ENCODE results near the gene HAPSTR1.

Gene HAPSTR1

DNA sequence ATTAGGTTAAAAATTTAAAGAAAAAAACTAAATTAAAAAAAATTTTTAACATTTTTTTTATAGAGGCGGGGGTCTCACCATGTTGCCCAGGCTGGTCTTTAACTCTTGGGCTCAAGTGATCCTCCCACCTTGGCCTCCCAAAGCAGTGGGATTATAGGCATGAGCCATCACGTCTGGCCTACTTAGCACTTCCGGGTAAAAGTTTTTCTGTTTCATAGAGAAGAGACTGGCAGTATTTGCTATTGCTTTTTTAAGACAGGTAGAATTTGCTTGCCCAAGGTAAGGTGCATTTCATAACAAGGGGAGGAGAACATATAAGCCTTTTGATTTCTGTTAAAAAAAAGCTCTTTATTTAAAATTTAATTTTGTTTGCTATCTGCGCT is 12.0 kb upstream of the HAPSTR1 start:
- no peaks in the 10 kb centered on the region for H3K27me3 ChIP-seq (replicated peaks; ENCODE audit: insufficient read depth, low read length)
- no peaks in the 10 kb centered on the region for H3K79me2 ChIP-seq (ENCODE audit: low read length)
- H3K4me3 ChIP-seq (ENCODE audit: low read length): no peak overlapping the region
- H3F3A ChIP-seq (ENCODE audit: insufficient read depth, low read length): peaks cover 30% of the 10 kb centered on the region
- H3K36me3 ChIP-seq (replicated peaks; ENCODE audit: insufficient read depth, low read length): no peaks in the 10 kb centered on the region
- H3K4me2 ChIP-seq (ENCODE audit: low read depth, low read length): no peak overlapping the region
- H3K9me2 ChIP-seq (replicated peaks; ENCODE audit: insufficient read depth, low read length): no peaks in the 10 kb centered on the region
- TF ChIP-seq EZH2 (optimal IDR thresholded peaks at IDR 0.05; ENCODE audit: low read depth, low read length) (no peak), EZH2phosphoT487 (IDR thresholded peaks at IDR 0.05; ENCODE audit: low read length) (no peak)
- TF ChIP-seq, protein P1, sequence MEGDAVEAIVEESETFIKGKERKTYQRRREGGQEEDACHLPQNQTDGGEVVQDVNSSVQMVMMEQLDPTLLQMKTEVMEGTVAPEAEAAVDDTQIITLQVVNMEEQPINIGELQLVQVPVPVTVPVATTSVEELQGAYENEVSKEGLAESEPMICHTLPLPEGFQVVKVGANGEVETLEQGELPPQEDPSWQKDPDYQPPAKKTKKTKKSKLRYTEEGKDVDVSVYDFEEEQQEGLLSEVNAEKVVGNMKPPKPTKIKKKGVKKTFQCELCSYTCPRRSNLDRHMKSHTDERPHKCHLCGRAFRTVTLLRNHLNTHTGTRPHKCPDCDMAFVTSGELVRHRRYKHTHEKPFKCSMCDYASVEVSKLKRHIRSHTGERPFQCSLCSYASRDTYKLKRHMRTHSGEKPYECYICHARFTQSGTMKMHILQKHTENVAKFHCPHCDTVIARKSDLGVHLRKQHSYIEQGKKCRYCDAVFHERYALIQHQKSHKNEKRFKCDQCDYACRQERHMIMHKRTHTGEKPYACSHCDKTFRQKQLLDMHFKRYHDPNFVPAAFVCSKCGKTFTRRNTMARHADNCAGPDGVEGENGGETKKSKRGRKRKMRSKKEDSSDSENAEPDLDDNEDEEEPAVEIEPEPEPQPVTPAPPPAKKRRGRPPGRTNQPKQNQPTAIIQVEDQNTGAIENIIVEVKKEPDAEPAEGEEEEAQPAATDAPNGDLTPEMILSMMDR (IDR thresholded peaks at IDR 0.05; ENCODE audit: low read length): no peak
- no peak overlapping the region for H3K27ac ChIP-seq (ENCODE audit: low read length)
- H3K9ac ChIP-seq (ENCODE audit: low read length): no peak overlapping the region
- no peak for DNase-seq
- H3K4me1 ChIP-seq (ENCODE audit: low read length): peaks cover 33% of the 10 kb centered on the region
- H4K20me1 ChIP-seq (ENCODE audit: insufficient read depth, low read length): no peaks in the 10 kb centered on the region
- H2AFZ ChIP-seq (ENCODE audit: low read length): no peak overlapping the region
- H3K9me3 ChIP-seq (replicated peaks; ENCODE audit: insufficient read depth, low read length): no peaks in the 10 kb centered on the region

DNA sequence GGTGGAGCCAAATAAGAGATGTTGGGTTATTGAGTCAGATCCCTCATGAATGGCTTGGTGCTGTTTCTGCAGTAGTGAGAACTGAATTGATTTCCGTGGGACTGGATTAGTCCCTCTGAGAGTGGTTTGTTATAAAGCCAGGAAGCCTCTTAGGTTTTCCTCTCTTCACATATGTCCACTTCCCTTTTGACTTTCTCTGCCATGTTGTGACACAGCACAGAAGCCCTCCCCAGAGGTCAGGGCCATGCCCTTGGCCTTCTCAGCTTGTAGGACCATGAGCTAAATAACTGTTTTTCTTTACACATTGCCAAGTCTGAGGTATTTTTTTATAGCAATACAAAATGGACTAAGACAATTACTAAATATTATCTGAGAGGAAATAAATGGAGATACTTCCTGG is 10.3 kb upstream of the HAPSTR1 start:
- no peak for DNase-seq
- Histone ChIP-seq H2AFZ (ENCODE audit: low read length) (no peak overlapping the region), H3K9me3 (replicated peaks; ENCODE audit: insufficient read depth, low read length) (no peaks in the 10 kb centered on the region), H3F3A (ENCODE audit: insufficient read depth, low read length) (peaks cover 26% of the 10 kb centered on the region), H3K79me2 (ENCODE audit: low read length) (no peaks in the 10 kb centered on the region), H3K27me3 (replicated peaks; ENCODE audit: insufficient read depth, low read length) (no peaks in the 10 kb centered on the region), H3K4me1 (ENCODE audit: low read length) (peaks cover 27% of the 10 kb centered on the region), H3K4me2 (ENCODE audit: low read depth, low read length) (no peak overlapping the region), H3K9me2 (replicated peaks; ENCODE audit: insufficient read depth, low read length) (no peaks in the 10 kb centered on the region), H3K36me3 (replicated peaks; ENCODE audit: insufficient read depth, low read length) (no peaks in the 10 kb centered on the region), H3K4me3 (ENCODE audit: low read length) (no peak overlapping the region), H4K20me1 (ENCODE audit: insufficient read depth, low read length) (no peaks in the 10 kb centered on the region), H3K9ac (ENCODE audit: low read length) (no peak overlapping the region), H3K27ac (ENCODE audit: low read length) (no peak overlapping the region)
- TF ChIP-seq, protein P1 (IDR thresholded peaks at IDR 0.05; ENCODE audit: low read length): no peak
- TF ChIP-seq EZH2 (optimal IDR thresholded peaks at IDR 0.05; ENCODE audit: low read depth, low read length): no peak
- TF ChIP-seq EZH2phosphoT487 (IDR thresholded peaks at IDR 0.05; ENCODE audit: low read length): no peak

DNA sequence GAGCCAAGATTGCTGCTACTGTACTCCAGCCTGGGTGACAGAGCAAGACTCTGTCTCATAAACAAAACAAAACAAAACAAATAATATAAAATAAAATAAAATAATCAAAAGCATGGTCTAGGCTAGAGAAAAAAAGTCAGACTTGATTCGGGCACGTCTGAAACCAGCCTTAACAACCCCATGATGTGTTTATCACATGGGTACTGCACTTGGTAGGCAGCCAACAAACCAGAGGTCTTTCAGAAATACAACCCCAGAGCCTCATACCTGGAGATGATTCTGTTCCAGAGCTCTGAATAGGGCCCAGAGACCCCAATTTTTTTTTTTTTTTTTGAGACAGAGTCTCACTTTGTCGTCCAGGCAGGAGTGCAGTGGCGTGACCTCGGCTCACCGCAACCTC is 9.6 kb upstream of the HAPSTR1 start:
- H3K79me2 ChIP-seq (ENCODE audit: low read length): no peaks in the 10 kb centered on the region
- peaks cover 20% of the 10 kb centered on the region for H3F3A ChIP-seq (ENCODE audit: insufficient read depth, low read length)
- H3K27me3 ChIP-seq (replicated peaks; ENCODE audit: insufficient read depth, low read length): no peaks in the 10 kb centered on the region
- no peak overlapping the region for H3K9ac ChIP-seq (ENCODE audit: low read length)
- H3K9me3 ChIP-seq (replicated peaks; ENCODE audit: insufficient read depth, low read length): no peaks in the 10 kb centered on the region
- H3K4me3 ChIP-seq (ENCODE audit: low read length): no peak overlapping the region
- DNase-seq: no peak
- TF ChIP-seq, protein P1 (IDR thresholded peaks at IDR 0.05; ENCODE audit: low read length): no peak
- TF ChIP-seq EZH2 (optimal IDR thresholded peaks at IDR 0.05; ENCODE audit: low read depth, low read length) (no peak), EZH2phosphoT487 (IDR thresholded peaks at IDR 0.05; ENCODE audit: low read length) (no peak)
- no peaks in the 10 kb centered on the region for H3K36me3 ChIP-seq (replicated peaks; ENCODE audit: insufficient read depth, low read length)
- H3K4me1 ChIP-seq (ENCODE audit: low read length): peaks cover 21% of the 10 kb centered on the region
- no peak overlapping the region for H3K27ac ChIP-seq (ENCODE audit: low read length)
- no peaks in the 10 kb centered on the region for H3K9me2 ChIP-seq (replicated peaks; ENCODE audit: insufficient read depth, low read length)
- no peak overlapping the region for H2AFZ ChIP-seq (ENCODE audit: low read length)
- H4K20me1 ChIP-seq (ENCODE audit: insufficient read depth, low read length): no peaks in the 10 kb centered on the region
- no peak overlapping the region for H3K4me2 ChIP-seq (ENCODE audit: low read depth, low read length)

All from MM.1S (cell line).